HPDE6-E6E7 (cell line): ENCODE measurements around the gene C1orf146.
A peak's percentile ranks its signal among the peaks of the same experiment; 100 is the strongest.
"Not testable (repeated sequence)": the region's sequence is repeated elsewhere in the genome, so short reads cannot be mapped to it uniquely, and the experiment has no call there.

ENCODE experiments used
- DNase-seq: peaks from one replicate; pipeline ENCODE4 v3.0.0; 2011; ENCODE audit warnings: missing footprints; ENCODE audit errors: extremely low spot score

Gene C1orf146, protein sequence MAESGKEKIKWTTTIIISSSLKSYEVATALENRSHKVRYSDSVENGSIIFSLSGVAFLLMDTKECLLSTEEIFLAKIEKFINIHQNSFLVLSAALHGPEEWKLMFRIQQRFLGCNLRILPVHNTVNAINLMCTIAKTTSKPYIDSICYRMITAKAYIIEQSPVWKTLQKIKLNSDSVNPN

DNA sequence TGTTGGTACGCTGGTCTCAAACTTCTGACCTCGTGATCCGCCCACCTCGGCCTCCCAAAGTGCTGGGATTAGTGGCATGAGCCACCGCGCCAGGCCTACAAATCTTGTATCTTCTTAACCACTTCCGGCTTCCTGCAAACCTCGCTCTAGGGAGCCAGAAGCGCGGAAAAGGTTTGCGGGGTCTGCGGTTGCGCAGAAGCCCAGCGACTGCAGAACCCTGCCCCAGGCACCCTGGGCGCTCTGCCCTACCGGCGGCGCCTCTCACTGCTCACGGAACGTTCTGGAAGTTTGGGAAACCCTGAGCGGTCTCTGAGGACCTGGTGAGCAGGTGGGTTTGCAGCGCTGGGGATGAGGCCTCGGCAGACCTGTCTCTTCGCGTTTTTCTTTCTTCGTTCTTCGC is at the start of gene C1orf146:
Gene C1orf146, plus strand, starts transcription at position 195 of the 400 bp plus-strand sequence. CDS start 13,506 bp downstream, outside the sequence.
- DNase-seq = no peak

DNA sequence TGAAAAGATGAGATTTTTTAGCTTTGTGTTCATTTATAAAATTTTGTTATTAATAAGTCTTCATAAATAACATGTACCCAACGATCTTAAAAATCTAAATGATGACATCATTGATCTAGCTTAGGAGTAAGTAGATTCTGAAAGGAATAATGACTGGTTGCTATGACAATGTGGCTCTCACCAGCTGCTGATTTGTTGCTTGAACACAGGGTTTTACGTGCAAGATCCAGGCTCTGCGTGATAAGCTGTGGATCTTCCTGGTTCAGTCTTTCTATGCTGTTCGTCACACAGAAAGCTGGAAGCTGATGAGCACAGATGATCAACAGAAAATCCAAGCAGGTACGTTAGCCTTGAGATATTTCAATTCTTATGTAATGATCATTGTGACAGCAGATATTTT is 49.1 kb upstream of the C1orf146 start:
- no peak for DNase-seq

DNA sequence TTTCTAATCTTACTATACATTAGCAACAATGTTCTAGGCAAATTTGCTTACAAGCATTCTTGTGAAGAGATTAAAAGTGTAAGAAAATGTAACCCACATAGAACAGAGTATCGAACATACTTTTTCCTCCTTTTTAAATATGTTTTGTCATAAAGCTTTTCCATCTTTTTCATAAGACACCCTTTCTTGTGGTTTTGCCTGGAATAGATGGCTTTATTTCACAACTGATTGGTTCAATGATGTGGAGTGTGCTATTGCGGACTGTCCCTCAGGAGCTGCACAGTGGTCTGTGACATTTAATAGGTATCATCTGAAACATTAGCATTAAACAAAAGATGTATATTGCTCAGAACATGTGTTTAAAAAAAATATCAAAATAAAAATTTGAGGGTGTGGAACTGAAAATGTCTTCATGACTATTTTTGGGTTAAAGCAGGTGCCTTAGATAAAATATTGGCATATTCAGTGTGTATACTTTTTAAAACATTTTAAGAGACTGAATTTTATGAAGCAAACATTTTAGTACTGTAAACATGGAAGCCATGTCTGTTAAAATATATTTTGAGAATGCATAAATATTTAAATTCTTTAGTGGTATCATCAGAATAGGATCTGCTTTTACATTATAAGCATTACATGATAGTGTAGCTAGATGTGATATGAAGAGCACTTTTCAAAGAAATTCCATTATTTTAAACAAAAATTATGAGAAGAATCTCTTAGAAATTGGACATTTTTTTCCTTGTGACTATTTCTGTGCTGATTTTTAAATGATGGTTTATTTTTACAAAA is 48.3 kb upstream of the C1orf146 start:
- DNase-seq = no peak

DNA sequence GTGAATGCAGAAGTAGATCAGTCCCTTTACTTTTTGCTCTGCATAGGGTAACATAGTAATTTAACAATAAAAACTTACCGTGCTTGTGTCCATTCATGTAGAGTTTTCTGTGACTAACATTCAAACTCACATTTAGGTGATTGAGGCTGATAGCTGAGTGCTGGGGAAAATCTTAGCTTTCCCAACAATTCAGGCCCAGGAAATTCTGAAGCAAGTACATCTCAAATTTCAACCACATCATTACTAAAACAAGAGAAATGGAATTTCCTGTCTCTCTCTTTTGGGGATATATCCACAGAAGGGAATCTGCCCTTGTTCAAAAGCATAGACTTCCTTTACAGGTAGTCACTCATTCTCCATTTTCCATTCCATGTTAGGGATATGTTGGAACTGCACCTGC is 33.1 kb upstream of the C1orf146 start:
- DNase-seq = peak; percentile 2

DNA sequence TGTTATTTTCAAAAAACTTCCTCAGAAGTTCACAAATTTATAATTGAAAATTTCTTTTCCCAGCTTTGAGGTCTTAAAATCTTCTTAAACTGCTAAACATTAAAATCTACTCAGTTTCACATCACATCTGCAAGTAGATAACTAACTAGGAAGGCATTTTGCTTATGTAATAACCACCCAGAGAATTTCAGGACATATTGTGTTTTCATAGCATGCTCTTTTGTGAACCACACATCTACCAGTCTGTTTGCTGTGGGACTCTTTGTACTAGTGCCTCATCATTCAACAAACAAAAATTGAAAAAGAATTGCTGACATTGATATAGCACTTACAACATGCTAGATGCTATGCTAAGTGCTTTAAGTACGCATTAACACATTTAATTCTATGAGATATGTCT is 31.6 kb upstream of the C1orf146 start:
- no peak for DNase-seq

DNA sequence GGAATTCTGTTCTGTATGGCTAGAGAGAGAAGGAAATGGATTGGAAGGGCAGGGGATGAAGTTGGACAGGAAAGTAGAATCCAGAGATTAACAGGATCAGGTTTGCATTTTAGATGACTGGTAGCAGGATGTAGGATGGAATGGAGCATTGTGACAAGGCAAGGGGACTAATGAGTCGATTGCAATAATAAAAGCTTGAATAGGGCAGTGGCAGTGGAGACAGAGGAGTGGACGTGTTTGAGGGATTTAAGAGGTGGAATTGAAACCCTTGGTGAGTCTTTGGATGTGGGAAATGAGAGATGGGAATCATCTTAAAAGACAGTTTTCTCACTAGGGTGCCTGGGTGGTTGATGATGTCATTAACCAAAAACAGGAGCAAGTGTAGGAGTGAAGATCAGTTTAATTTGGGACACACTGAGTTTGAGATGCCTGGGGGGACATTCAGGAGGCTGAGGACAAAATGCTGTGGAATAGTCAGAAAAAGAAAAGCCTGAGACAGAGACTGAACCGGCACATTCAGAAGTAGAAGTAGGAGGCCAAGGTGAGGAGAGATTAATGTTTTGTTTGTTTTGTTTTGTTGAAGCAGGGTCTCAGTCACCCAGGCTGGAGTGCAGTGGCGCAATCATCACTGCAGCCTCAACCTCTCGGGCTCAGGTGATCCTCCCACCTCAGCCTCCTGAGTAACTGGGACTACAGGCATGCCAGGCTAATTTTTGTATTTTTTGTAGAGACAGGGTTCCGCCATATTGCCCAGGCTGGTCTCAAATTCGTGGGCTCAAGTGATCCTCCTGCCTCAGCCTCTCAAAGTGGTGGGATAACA is 29.1 kb upstream of the C1orf146 start:
- no peak for DNase-seq

DNA sequence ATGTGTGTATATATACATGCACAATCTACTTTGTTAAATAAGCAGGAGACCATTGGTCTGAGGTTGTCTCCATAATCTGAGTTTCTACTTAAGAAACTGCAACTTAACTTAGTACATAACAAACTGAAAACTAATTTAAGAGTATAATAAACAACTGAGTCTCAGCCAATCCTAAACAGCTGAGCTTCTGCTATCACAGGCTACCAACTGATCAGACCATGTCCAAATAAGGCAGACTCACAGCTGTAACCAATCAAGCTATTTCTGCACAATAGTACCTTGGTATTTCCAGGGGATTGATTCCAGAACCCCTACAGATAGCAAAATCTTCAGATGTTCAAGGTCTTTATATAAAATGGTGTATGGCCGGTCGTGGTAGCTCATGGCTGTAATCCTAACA is 26.0 kb upstream of the C1orf146 start:
- DNase-seq = no peak

DNA sequence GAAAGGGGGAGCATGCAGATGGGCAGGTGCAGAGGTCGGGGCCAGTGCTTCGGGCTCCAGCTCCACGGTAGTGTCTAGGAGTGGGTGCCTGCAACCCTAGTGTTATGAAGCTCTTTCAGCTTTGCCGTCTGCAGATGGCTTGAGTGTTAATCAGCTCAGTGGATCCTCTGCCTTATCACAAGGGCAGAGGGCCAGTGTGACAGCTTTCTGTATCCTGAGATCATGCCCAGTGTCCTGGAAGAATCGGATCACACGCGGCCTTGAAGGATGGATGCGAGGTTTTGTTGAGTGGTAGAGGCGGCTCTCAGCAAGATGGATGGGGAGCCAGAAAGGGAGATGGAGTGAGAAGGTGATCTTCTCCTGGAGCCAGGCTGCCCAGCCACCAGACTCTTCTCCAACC is 25.5 kb upstream of the C1orf146 start:
- DNase-seq = no peak

DNA sequence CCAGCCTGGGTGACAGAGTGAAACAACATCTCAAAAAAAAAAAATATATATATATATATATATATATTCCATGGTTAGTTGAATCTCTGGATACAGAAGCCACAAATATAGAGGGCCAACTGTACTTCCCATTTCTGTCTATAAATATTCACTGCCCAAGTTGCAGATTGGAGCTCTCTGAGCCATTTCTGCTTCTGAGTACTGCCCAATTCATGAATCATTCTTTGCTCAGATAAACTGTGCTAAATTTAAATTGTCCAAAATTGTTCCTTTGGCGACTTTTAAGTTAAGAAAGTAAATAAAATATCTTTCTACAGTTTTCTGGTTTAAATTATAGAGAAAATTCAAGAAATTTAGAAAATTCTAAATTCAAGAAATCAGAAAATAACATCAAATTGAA is 23.2 kb upstream of the C1orf146 start:
- DNase-seq = no peak

DNA sequence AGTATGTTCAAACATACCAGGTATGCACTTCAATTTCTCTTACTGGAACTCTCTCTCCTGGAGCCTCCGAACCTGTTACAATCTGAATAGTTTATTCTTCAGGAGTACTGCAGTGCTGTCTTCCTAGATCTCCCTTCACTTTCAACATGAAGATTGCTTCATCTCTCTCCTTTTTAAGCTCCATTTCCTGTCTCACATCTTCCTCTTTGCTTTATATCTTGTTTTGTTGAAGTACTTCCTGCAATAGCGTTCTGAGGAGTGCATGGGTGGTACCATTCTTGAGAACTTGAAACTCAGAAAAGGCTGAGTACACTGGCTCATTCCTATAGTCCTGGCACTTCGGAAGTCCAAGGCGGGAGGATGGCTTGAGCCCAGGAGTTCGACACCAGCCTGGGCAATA is 15.7 kb upstream of the C1orf146 start:
- no peak for DNase-seq

DNA sequence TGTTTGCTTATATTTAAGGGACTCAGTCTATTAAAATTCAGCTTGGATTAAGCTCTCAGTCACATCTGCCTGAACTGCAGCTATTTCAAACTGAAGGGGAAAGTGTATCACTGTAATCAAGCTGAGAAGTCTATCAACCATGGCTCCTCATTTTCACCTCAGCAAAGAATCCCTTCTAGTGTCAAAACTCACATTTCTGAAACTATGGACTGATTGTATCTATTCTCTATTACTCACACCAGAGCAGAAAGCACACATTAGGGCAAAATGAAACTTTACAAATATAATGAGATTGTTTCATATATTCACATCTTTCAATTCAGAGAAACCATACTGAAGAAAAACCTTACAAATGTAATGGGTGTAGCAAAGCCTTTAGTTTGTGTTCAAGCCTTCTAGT is 14.6 kb upstream of the C1orf146 start:
- DNase-seq = no peak

DNA sequence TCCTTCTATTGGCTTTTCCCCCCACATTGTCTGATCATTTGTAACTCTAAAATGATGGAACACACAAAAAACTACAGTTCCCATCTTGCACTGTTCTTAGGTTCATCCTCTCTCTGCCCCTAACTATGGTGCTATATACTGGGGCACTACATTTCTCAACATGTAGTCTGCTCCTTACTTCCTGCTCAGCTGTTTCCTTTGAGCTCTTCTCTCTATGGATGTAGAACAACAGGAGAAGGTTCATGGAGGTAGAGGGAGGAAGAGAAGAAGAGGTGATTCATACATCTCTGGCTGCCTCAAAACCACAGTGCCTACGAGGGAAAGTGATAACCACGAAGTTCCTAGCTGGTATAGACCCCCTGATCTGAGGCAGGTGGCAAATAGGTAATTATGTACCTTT is 7.0 kb upstream of the C1orf146 start:
- DNase-seq = no peak

DNA sequence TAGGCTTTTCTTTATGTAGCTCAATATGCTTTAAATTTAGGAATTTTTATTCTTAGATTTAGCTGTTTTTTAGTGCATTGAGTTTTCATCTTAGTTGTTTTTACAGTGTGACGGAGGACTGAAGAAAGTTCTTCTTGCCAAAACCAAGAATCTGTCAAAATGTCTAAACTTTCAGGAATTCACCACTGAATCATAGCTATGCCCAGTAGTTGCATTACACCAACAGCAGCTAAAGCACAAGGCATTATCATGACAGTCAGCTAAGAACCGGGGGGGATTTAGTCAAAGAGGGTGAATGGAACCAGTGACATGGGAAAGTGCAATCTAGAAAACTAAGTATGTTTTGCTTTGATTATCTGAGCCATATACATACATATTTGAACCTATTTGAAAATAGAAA is 6.5 kb upstream of the C1orf146 start:
- peak; percentile 14 for DNase-seq

DNA sequence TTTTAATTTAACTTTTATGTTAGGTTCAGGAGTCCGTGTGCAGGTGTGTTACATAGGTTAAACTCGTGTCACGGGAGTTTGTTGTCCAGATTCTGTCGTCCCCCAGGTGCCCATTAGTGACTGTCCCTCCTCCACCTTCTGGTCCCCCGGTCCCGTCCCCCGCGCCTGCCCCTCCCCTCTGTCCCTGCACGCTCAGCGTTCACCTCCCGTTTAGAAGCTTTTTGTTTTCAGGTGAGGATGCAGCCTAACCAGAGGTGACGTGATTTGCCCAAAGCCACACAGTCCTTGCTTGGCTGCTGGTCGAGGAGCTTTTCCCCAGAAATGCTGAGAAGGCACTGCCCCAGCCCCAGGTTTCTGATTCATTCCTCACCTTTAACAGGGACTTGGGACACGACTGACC is 844 bp downstream of the C1orf146 start:
- DNase-seq = no peak

DNA sequence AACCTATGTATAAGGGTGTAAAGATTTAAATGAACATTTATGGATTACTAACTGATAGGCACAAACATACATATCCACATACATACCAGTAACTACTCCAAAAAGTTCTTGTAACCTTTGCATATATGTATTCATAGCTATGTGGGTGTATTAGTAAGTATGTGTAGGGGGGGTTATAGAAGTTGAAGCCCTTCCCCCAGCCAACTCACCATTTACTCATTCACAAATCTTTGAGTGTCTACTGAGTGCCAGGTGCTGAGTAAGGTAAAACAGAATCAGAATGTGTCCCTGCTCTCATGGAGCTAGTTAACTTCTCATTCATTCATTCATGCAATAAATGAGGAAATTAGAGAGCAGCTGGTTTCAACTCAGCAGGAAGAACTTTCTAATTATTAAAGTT is 1.3 kb downstream of the C1orf146 start:
- no peak for DNase-seq

DNA sequence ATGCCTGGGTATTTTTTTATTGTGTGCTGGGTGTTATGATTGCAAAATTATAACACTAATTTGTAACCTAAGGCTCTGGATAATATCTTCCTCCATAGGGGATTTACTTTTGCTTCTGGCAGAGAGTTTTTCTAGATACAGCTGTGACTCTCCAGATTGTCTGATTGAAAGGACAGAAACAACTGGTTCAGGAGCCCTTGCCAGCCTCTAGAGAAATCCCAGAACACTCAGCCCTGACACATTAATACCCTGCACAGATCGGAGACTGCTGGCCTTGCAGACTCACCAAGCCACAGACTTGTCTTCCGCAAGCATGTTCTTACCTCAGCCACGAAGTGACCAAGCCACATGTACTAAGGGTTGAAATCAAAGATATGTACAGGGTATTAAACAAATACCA is 10.7 kb downstream of the C1orf146 start:
- DNase-seq = no peak

DNA sequence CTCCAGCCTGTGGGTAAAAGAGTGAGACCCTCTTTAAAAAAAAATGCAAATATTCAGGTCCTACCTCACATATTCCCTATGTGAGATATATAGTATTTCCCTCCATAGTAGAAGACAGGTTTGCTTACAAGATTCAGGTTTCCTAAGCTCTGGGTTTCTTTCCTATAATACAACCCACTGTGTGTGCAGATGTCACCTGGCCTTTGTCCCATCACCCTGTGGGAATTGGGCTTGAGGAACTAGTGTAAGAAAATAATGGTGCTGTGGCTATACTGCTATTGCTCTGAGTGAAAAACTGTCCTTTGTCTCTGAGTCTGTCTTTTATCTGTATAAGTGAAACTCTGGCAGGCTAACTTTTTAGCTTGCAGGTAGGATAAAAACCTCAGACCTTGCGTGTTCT is 13.0 kb downstream of the C1orf146 start:
- no peak for DNase-seq

DNA sequence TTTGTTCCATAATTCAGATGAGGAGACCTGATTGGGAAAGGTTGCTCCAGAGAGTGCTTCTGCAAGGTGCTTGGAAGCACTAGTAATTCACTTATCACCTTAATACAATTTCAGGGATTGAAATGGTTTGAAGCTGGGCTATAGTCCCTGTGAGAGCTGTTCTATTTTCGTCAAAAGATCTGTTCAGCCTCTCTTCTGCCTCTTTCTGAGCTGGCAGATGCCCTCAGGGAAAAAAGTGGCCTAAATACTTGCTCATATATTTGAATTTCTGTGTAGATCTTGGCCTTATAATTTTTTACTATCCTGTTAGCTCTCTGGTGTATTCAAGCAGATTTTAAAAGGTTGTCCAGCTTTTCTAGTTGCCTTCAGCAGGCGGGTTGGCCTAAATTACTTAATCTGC is 22.3 kb downstream of the C1orf146 start:
- DNase-seq = no peak

DNA sequence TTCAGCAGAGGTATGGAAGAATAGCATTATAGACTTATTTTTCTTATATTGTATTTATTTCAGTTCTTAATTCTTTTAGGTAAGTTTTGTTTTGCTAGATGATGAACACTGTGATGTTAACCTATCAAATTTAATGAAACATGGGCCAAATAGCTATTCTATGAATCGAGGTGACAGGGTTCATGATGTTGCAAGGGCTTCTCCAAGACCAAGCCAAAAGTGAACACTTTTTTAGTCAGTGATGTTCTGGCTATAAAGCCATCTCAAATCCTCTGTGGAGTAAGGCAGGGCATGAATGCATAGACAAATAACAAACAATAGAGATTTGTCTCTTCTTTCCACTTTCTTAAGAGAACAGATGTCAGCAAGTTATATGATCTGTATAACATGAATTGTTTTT is 26.7 kb downstream of the C1orf146 start:
- no peak for DNase-seq

DNA sequence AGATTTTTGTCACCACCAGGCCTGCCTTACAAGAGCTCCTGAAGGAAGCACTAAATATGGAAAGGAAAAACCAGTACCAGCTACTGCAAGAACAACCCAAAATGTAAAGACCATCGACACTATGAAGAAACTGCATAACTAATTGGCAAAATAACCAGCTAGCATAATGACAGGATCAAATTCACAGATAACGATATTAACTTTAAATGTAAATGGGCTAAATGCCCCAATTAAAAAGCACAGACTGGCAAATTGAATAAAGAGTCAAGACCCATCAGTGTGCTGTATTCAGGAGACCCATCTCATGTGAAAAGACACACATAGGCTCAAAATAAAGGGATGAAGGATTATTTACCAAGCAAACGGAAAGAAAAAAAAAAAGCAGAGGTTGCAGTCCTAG is 37.0 kb downstream of the C1orf146 start:
- not testable (repeated sequence) for DNase-seq

DNA sequence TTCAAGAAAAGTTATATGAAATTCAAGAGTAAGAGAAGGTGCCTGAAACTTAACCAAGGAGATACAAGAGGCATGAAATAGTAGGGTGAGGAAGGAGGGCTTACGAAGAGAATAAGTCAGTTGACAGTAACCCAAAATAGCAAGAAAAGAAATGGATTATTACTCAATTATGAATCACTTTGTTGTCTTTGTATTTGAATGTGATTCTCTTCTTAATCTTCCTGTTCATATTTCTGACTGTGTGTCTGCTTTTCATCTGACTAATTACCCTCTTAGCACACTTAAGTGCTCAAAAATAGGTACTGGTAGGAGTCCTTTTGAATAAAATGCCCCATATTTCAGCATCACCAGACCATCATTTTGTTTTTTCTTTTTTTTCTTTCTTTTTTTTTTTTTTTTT is 41.6 kb downstream of the C1orf146 start:
- peak; percentile 8 for DNase-seq

DNA sequence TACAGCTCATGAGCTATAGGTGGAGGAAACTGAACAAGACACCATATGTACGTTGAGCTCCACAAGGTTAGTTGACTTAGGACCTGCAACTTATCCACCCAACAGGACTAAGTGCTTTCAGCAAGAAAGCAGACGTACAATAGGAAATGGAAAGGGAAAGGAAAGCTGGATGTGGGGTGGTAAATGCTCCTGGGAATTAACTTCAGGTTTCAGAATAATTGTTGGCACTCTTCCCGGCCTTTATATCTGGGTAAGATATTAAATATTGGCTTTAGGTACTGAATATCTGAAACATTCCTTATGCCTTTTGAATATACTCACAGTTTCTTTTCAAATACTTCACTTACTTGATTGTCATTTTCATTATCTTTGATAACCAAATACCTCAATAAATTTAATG is 44.8 kb downstream of the C1orf146 start:
- no peak for DNase-seq

DNA sequence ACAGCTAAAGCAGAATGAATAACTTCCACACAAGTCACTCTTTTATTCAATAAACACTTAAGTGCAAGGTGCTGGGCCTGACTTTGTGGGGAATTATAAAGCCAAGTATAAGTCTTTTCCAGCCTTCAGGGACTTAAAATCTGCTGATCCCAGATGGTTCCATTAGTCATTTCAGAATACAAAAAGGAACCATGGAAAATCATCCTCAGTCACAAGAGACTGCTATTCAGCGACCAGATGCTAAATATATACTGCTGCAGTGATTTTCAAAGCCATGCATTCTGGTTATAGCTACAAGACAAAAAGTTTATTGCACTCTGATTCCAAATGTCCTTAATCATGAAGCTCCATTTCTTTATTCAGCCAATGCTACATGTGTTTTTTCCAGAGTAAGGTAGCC is 55.3 kb downstream of the C1orf146 start:
- DNase-seq = no peak
